HUES48 (cell line): ENCODE results near the gene PNRC1.

Experiments used
- H3K27ac ChIP-seq: one replicate; pipeline ENCODE4 v1.7.0; 2013; ENCODE audit warnings: low read depth, low read length, inconsistent platforms
- H3K27me3 ChIP-seq: 2 replicates; pipeline ENCODE4 v1.6.1; 2013; ENCODE audit warnings: mild to moderate bottlenecking, low read length; ENCODE audit not compliant: control insufficient read depth, insufficient read depth
- H3K36me3 ChIP-seq: 2 replicates; pipeline ENCODE4 v1.6.1; 2013; ENCODE audit warnings: low read length; ENCODE audit not compliant: control insufficient read depth, insufficient read depth
- H3K4me1 ChIP-seq: 2 replicates; pipeline ENCODE4 v1.6.1; 2013; ENCODE audit warnings: mild to moderate bottlenecking, low read length; ENCODE audit not compliant: control insufficient read depth, insufficient read depth
- H3K4me3 ChIP-seq: 2 replicates; pipeline ENCODE4 v1.5.1; 2013; ENCODE audit warnings: mild to moderate bottlenecking, low read depth, low read length
- H3K9ac ChIP-seq: 2 replicates; pipeline ENCODE4 v1.6.1; 2013; ENCODE audit warnings: mild to moderate bottlenecking, low read depth, low read length, moderate library complexity
- H3K9me3 ChIP-seq: 2 replicates; pipeline ENCODE4 v1.6.1; 2013; ENCODE audit warnings: low read length; ENCODE audit not compliant: control insufficient read depth, insufficient read depth

The PNRC1 gene

DNA sequence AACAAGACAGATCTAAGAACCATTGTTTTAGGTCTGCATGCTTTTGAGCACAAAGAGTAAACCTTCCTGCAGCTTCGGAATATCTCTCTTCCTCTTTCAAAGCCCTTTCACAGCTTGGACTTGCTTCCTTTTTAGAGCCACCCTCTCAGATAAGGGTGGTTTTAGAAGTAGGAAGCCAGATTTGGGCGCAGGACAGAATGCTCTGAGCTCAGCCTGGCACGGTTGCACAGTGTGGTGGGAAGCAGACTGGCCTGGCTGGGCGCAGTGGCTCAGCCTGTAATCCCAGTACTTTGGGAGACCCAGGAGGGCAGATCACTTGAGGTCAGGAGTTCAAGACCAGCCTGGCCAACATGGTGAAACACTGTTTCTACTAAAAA, 35.6 kb upstream of the PNRC1 start:
- Histone ChIP-seq H3K36me3 (no peaks in the 10 kb centered on the region), H3K27ac (no peak overlapping the region)

DNA sequence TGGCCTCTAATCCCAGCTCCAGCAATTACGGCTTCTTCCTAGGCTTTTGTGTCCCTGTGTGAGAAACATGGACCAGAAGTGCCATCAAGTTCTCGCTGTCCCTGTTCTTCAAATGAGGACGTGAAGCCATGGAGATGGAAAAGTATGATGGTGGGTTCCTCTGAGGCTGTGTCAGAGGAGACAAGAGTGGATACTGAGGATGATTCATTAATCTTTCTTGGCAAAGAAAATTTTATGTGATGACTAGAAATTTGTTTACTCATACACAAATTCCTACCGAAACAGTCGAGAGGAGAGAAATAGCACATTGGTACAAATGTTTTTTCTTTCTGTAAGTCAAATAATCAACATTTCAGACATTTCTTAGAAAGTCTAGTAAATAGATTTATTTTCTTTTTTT, 35.0 kb upstream of the PNRC1 start:
- Histone ChIP-seq H3K4me1 (no peaks in the 10 kb centered on the region), H3K36me3 (no peaks in the 10 kb centered on the region), H3K27me3 (peaks cover 16% of the 10 kb centered on the region), H3K9ac (no peak overlapping the region), H3K27ac (no peak overlapping the region), H3K9me3 (no peaks in the 10 kb centered on the region), H3K4me3 (no peak overlapping the region)

More for the DNA sequence above, 35.6 kb upstream of the PNRC1 start:
- H3K4me3 ChIP-seq = no peak overlapping the region
- peaks cover 11% of the 10 kb centered on the region for H3K27me3 ChIP-seq
- 0 out of 2 replicates have a peak overlapping the region, but pooled peaks have one; percentile 21 for H3K9ac ChIP-seq
- H3K4me1 ChIP-seq = no peaks in the 10 kb centered on the region
- no peaks in the 10 kb centered on the region for H3K9me3 ChIP-seq

DNA sequence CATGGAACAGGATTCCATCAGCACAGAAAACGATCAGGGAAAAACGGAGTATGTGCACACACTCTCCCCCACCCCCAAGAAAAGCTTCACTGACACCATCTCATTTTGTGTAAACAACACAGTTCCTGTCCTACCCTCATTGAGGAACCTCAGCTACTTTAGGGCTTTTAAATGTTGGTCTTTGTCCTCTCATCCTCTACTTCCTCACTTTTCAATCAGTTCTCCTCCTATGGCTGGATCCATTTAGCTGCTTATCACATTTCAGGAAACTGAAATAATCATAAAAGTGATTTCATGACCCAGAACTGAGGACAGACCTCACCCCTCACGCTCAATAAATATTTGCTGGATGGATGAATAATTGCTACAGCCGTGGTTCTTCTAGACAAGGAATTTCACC, 33.1 kb upstream of the PNRC1 start:
- Histone ChIP-seq H3K4me1 (no peaks in the 10 kb centered on the region), H3K27me3 (peaks cover 16% of the 10 kb centered on the region), H3K36me3 (no peaks in the 10 kb centered on the region), H3K4me3 (no peak overlapping the region), H3K9ac (no peak overlapping the region), H3K9me3 (no peaks in the 10 kb centered on the region), H3K27ac (no peak overlapping the region)

GRCh38 chr6:89048288-89048923, 32.1 kb upstream of the PNRC1 start:
- Histone ChIP-seq H3K27ac (no peak overlapping the region), H3K4me3 (no peak overlapping the region), H3K9ac (no peak overlapping the region), H3K27me3 (peaks cover 16% of the 10 kb centered on the region), H3K9me3 (no peaks in the 10 kb centered on the region), H3K36me3 (no peaks in the 10 kb centered on the region), H3K4me1 (no peaks in the 10 kb centered on the region)

DNA sequence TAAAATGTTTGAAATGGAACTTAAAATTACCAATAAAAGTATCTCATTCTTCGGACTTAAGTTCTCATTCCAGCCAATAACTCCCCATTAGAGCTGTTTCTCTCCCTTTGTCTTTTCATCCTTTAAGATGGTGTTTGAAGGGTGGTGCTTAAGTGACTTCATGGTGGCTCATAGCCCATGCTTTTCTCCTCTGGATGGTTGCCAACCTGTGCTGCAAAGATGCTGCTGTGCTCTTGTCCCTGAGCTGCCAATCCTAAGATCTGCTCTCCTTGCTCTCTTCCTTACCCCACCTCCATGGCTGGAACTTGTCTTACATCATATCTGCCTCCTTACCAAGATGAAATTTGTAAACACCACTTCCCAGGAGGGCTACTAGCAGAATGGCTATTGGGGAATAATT, 31.6 kb upstream of the PNRC1 start:
- Histone ChIP-seq H3K4me1 (no peaks in the 10 kb centered on the region), H3K4me3 (no peak overlapping the region), H3K27me3 (peaks cover 16% of the 10 kb centered on the region), H3K9me3 (no peaks in the 10 kb centered on the region), H3K27ac (no peak overlapping the region), H3K9ac (no peak overlapping the region), H3K36me3 (no peaks in the 10 kb centered on the region)

DNA sequence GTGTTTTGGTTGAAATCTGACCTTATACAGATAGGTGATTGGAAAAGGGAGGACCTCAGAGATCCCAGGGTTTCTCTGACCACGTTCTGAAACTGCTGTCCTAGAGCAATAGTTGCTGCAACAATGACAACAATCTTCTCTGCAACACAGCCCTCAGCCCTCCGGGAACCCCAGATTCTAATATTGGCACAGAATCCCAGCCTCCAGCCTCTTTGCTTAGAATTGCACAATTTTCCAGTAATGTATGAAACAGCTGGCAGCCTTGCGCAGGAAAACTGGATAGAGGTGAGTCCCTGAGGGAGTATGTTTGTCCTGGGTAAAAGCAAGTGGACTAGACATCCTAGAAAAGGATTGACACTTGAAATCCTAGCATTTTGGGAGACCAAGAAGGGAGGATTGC, 30.4 kb upstream of the PNRC1 start:
- Histone ChIP-seq H3K9ac (no peak overlapping the region), H3K27ac (no peak overlapping the region), H3K4me1 (no peaks in the 10 kb centered on the region), H3K27me3 (peaks cover 16% of the 10 kb centered on the region), H3K9me3 (no peaks in the 10 kb centered on the region), H3K4me3 (no peak overlapping the region), H3K36me3 (no peaks in the 10 kb centered on the region)

- Histone ChIP-seq H3K27me3 (peaks cover 16% of the 10 kb centered on the region), H3K27ac (no peak overlapping the region), H3K4me3 (no peak overlapping the region), H3K4me1 (no peaks in the 10 kb centered on the region), H3K9ac (no peak overlapping the region), H3K36me3 (no peaks in the 10 kb centered on the region), H3K9me3 (no peaks in the 10 kb centered on the region)
Measured at GRCh38 chr6:89050697-89051096, 29.9 kb upstream of the PNRC1 start.

- no peak overlapping the region for H3K4me3 ChIP-seq
- no peaks in the 10 kb centered on the region for H3K4me1 ChIP-seq
- no peak overlapping the region for H3K9ac ChIP-seq
- no peaks in the 10 kb centered on the region for H3K36me3 ChIP-seq
- peaks cover 16% of the 10 kb centered on the region for H3K27me3 ChIP-seq
- H3K27ac ChIP-seq = no peak overlapping the region
- H3K9me3 ChIP-seq = no peaks in the 10 kb centered on the region
Measured at GRCh38 chr6:89051676-89052075, 28.9 kb upstream of the PNRC1 start.

- Histone ChIP-seq H3K36me3 (no peaks in the 10 kb centered on the region), H3K27me3 (peaks cover 13% of the 10 kb centered on the region), H3K27ac (no peak overlapping the region), H3K4me3 (no peak overlapping the region), H3K9me3 (no peaks in the 10 kb centered on the region), H3K4me1 (peaks cover 4% of the 10 kb centered on the region; the same call in 1 of the 2 replicates), H3K9ac (no peak overlapping the region)
Measured at GRCh38 chr6:89054208-89054607, 26.3 kb upstream of the PNRC1 start.

DNA sequence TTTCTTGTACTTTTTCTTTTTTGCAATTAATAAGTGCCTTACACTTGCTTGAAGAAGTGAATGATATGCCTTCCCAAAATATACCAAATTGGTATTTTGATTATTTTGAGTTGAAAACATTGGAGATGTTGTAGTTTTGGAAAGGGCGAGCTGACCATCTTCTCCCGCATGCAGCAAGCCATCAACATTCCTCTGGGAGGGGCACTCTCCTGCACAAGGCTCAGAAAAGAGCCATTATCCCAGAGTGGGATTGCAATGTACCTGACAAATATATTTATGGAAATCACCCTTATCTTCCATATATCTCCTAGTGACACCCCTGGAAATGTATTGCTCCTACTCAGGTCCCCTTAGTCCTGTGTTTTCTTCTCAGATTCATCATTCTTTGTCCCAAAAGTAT, 22.8 kb upstream of the PNRC1 start:
- no peaks in the 10 kb centered on the region for H3K27me3 ChIP-seq
- H3K27ac ChIP-seq = no peak overlapping the region
- H3K9ac ChIP-seq = no peak overlapping the region
- H3K9me3 ChIP-seq = no peaks in the 10 kb centered on the region
- no peak overlapping the region for H3K4me3 ChIP-seq
- peaks cover 4% of the 10 kb centered on the region; the same call in 1 of the 2 replicates for H3K4me1 ChIP-seq
- H3K36me3 ChIP-seq = no peaks in the 10 kb centered on the region

GRCh38 chr6:89058627-89059026, 21.9 kb upstream of the PNRC1 start:
- no peak overlapping the region for H3K27ac ChIP-seq
- H3K9ac ChIP-seq = no peak overlapping the region
- H3K9me3 ChIP-seq = no peaks in the 10 kb centered on the region
- no peaks in the 10 kb centered on the region for H3K27me3 ChIP-seq
- peaks cover 4% of the 10 kb centered on the region; the same call in 1 of the 2 replicates for H3K4me1 ChIP-seq
- no peak overlapping the region for H3K4me3 ChIP-seq
- H3K36me3 ChIP-seq = no peaks in the 10 kb centered on the region
